Nephron (organoid): ENCODE measurements around the gene LGALS3BP.
A peak's percentile ranks its signal among the peaks of the same experiment; 100 is the strongest.

Experiments
- H3K27ac Mint-ChIP-seq, 3 experiments: 2 replicates each; pipeline ENCODE4 v1.8.0; 2020; ENCODE audit warnings: mixed read lengths in 3 of 3, mild to moderate bottlenecking in 2 of 3, moderate library complexity in 1 of 3
- H3K27me3 Mint-ChIP-seq: 2 replicates; pipeline ENCODE4 v1.8.0; 2021; ENCODE audit warnings: low read depth, mild to moderate bottlenecking, moderate library complexity, mixed read lengths
- H3K36me3 Mint-ChIP-seq: 2 replicates; pipeline ENCODE4 v1.8.0; 2020; ENCODE audit warnings: low read depth, mixed read lengths
- H3K4me1 Mint-ChIP-seq: 2 replicates; pipeline ENCODE4 v1.8.0; 2020; ENCODE audit warnings: mixed read lengths
- H3K4me3 Mint-ChIP-seq, 3 experiments: 2 replicates each; pipeline ENCODE4 v1.8.0; 2020; ENCODE audit warnings: mild to moderate bottlenecking in 3 of 3, mixed read lengths in 3 of 3, moderate library complexity in 2 of 3
- H3K9me3 Mint-ChIP-seq: 2 replicates; pipeline ENCODE4 v1.8.0; 2020; ENCODE audit warnings: mixed read lengths
- TF ChIP-seq, protein P1 (sequence below), 3 experiments: fragments of 200-600 bp; sonication (generic); IDR thresholded peaks; one replicate each; pipeline ENCODE4 v1.5.0; 2021; ENCODE audit warnings: antibody characterized with exemption in 3 of 3; ENCODE audit not compliant: unreplicated experiment in 3 of 3

LGALS3BP gene

DNA sequence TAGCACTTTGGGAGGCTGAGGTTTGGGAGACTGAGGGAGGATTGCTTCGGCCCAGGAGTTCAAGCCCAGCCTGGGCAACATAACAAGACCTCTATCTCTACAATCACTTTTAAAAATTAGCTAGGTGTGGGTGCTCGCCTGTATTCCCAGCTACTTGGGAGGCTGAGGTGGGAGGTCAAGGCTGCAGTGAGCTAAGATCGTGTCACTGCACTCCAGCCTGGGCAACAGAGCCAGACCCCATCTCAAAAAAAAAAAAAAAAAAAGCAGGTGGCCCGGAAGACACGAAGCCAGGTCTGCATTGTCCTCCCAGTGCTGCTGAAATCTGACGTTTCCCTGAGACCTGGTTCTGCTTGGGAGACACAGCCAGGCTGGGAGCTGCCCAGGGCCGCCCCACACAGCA is 35.7 kb downstream of the LGALS3BP start:
- H3K9me3 Mint-ChIP-seq = no peaks in the 10 kb centered on the region
- H3K27me3 Mint-ChIP-seq = peaks cover 8% of the 10 kb centered on the region
- no peak overlapping the region for H3K4me3 Mint-ChIP-seq
- H3K4me1 Mint-ChIP-seq = peaks cover 16% of the 10 kb centered on the region
- peak overlapping the region in 1 of 3 experiments; percentile 42 for H3K27ac Mint-ChIP-seq
- no peaks in the 10 kb centered on the region for H3K36me3 Mint-ChIP-seq
- TF ChIP-seq, protein P1, sequence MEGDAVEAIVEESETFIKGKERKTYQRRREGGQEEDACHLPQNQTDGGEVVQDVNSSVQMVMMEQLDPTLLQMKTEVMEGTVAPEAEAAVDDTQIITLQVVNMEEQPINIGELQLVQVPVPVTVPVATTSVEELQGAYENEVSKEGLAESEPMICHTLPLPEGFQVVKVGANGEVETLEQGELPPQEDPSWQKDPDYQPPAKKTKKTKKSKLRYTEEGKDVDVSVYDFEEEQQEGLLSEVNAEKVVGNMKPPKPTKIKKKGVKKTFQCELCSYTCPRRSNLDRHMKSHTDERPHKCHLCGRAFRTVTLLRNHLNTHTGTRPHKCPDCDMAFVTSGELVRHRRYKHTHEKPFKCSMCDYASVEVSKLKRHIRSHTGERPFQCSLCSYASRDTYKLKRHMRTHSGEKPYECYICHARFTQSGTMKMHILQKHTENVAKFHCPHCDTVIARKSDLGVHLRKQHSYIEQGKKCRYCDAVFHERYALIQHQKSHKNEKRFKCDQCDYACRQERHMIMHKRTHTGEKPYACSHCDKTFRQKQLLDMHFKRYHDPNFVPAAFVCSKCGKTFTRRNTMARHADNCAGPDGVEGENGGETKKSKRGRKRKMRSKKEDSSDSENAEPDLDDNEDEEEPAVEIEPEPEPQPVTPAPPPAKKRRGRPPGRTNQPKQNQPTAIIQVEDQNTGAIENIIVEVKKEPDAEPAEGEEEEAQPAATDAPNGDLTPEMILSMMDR (IDR thresholded peaks at IDR 0.05; ENCODE audit: unreplicated experiment in 3 of 3) = no peak

DNA sequence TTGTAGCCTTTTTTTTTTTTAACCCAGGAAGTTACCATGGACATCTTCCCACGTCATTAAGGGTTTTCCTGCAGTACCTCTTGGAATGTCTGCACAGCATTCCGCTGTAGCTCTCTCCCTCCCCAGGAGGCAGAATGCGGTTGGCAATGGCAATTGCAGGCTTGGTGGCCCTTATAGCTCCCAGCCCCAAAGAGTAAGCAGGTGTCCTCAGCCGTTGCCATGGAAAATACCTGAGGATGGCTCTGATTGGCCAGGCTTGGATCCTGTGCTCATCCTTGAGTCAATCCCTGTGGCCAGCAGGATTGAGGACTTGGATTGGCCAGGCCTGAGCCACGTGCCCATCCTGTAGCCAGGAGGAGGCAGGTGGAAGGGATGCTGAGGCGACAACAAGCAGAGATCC is 39.0 kb downstream of the LGALS3BP start:
- H3K4me1 Mint-ChIP-seq = peaks cover 25% of the 10 kb centered on the region
- peak overlapping the region; percentile 16 to 79 (median 64) for H3K27ac Mint-ChIP-seq
- H3K36me3 Mint-ChIP-seq = no peaks in the 10 kb centered on the region
- H3K4me3 Mint-ChIP-seq = no peak overlapping the region
- H3K9me3 Mint-ChIP-seq = no peaks in the 10 kb centered on the region
- TF ChIP-seq, protein P1 (IDR thresholded peaks at IDR 0.05; ENCODE audit: unreplicated experiment in 3 of 3) = no peak
- peaks cover 10% of the 10 kb centered on the region for H3K27me3 Mint-ChIP-seq

DNA sequence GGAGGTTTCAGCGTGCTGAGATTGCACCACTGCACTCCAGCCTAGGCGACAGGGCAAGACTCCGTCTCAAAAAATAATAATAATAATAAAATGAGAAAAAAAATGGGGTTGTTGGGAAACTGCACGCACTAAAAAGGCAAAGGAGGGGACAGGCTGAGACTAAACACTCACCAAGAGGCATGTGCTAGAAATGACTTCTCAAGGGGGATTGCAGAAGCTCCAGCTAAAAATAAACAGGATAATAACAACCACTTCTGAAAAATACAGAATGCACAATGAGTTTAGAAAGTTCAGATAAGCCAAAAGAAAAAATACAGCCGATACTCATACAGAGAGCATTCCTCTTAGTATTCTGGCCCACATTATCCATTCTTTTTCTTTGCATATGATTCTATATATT is 39.5 kb downstream of the LGALS3BP start:
- TF ChIP-seq, protein P1 (IDR thresholded peaks at IDR 0.05; ENCODE audit: unreplicated experiment in 3 of 3) = no peak
- H3K4me3 Mint-ChIP-seq = no peak overlapping the region
- H3K27me3 Mint-ChIP-seq = peaks cover 10% of the 10 kb centered on the region
- H3K4me1 Mint-ChIP-seq = peaks cover 30% of the 10 kb centered on the region
- peak overlapping the region; percentile 16 to 79 (median 64) for H3K27ac Mint-ChIP-seq
- H3K9me3 Mint-ChIP-seq = no peaks in the 10 kb centered on the region
- no peaks in the 10 kb centered on the region for H3K36me3 Mint-ChIP-seq

DNA sequence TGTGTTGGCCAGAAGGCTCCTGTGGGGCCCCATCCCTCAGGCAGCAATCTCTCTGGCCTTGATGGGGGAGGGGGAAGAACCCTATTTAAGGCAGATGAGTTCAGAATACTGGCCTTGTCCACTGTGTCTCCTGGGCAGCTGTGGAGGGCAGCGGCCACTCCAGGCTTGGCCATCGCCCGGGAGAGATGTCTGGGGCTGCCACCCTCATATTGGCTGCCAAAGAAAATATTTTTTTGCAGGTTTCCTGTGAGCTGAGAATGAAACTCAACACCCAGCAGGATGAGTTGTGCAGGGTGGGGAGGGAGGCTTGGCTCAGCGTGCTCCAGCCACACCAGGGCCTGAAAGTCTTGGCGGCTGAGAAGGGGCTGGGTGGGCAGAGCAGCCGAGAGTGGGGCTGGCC is 40.1 kb downstream of the LGALS3BP start:
- TF ChIP-seq, protein P1 (IDR thresholded peaks at IDR 0.05; ENCODE audit: unreplicated experiment in 3 of 3) = no peak
- Mint-ChIP-seq H3K4me1 (peaks cover 36% of the 10 kb centered on the region), H3K27me3 (peaks cover 10% of the 10 kb centered on the region), H3K27ac (peak overlapping the region in 1 of 3 experiments; percentile 58), H3K9me3 (no peaks in the 10 kb centered on the region), H3K36me3 (no peaks in the 10 kb centered on the region), H3K4me3 (no peak overlapping the region)

DNA sequence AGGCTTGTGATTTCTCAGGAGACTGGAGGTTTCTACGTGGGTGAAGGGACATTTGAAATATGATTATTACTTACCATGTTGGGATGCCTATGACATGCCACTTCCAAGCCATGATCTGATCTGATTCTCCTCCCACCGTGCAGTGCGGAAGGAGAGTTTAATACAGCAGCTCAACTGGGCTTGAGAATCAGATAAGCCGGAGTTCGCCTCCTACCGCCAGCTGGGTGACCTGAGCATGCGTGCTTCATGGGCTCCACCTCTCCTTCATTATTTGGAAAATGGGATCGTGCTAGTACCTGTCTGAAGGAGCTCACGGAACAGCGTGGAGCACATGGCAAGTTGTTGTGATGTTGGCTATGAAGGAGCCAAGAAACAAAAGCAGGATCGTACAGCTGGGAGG is 42.2 kb downstream of the LGALS3BP start:
- Mint-ChIP-seq H3K27ac (peak overlapping the region in 2 of 3 experiments; percentile 21 to 54), H3K36me3 (no peaks in the 10 kb centered on the region), H3K9me3 (no peaks in the 10 kb centered on the region), H3K4me3 (no peak overlapping the region), H3K4me1 (peaks cover 52% of the 10 kb centered on the region), H3K27me3 (peaks cover 14% of the 10 kb centered on the region)
- TF ChIP-seq, protein P1 (IDR thresholded peaks at IDR 0.05; ENCODE audit: unreplicated experiment in 3 of 3) = no peak
